Right lobe of liver (tissue), 4 donors: Measurements from ENCODE around the gene TMEM17.

Experiments
- POLR2A ChIP-seq: fragments of 450-650 bp; IDR thresholded peaks from one replicate; pipeline ENCODE4 v1.6.1; 2017; ENCODE audit warnings: antibody characterized with exemption, mild to moderate bottlenecking
- TF ChIP-seq, protein P1 (sequence below), 4 donors: fragments of 200-600 bp in 3 of 4; fragments of 450-650 bp in 1 of 4; IDR thresholded peaks; one replicate each; pipeline versions ENCODE4 v1.5.1 to v1.8.0; 2016 to 2022; ENCODE audit warnings: antibody characterized with exemption in 4 of 4, mild to moderate bottlenecking in 2 of 4
- donor health status: DM: no; HTN: no; CAD: no.
- donor health status: DM: no; HTN: no; CAD: no.
- donor health status: DM: no; HTN: yes; CAD: no.

GRCh38 chr2:62505109-62505749 is 766 bp downstream of the TMEM17 start:
- TF ChIP-seq, protein P1, sequence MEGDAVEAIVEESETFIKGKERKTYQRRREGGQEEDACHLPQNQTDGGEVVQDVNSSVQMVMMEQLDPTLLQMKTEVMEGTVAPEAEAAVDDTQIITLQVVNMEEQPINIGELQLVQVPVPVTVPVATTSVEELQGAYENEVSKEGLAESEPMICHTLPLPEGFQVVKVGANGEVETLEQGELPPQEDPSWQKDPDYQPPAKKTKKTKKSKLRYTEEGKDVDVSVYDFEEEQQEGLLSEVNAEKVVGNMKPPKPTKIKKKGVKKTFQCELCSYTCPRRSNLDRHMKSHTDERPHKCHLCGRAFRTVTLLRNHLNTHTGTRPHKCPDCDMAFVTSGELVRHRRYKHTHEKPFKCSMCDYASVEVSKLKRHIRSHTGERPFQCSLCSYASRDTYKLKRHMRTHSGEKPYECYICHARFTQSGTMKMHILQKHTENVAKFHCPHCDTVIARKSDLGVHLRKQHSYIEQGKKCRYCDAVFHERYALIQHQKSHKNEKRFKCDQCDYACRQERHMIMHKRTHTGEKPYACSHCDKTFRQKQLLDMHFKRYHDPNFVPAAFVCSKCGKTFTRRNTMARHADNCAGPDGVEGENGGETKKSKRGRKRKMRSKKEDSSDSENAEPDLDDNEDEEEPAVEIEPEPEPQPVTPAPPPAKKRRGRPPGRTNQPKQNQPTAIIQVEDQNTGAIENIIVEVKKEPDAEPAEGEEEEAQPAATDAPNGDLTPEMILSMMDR (IDR thresholded peaks at IDR 0.05): no peak
- no peak for TF ChIP-seq POLR2A
